H9 (cell line): ENCODE data around the gene AGBL4. TPM values are rescaled to one million over a fixed set of nuclear protein-coding genes. Genes with fewer than 3 reads are reported as not detected.

Source experiments
- DNase-seq: peaks from one replicate; pipeline ENCODE4 v3.0.0-alpha.2; 2017
- H2AFZ ChIP-seq: one replicate; pipeline ENCODE4 v1.6.1; 2013; ENCODE audit warnings: mild to moderate bottlenecking, low read length, control low read depth, moderate library complexity
- H2AK5ac ChIP-seq: 2 replicates; pipeline ENCODE4 v1.6.1; 2013; ENCODE audit warnings: low read length, control low read depth, mixed read lengths; ENCODE audit not compliant: insufficient read length
- H2BK120ac ChIP-seq: one replicate; pipeline ENCODE4 v1.6.1; 2013; ENCODE audit warnings: low read depth, mild to moderate bottlenecking, low read length, control low read depth, inconsistent platforms; ENCODE audit not compliant: poor library complexity, severe bottlenecking
- H2BK12ac ChIP-seq: 2 replicates; pipeline ENCODE4 v1.6.1; 2013; ENCODE audit warnings: low read length, control low read depth, mixed read lengths, low read depth; ENCODE audit not compliant: insufficient read length
- H2BK15ac ChIP-seq: 2 replicates; pipeline ENCODE4 v1.6.1; 2013; ENCODE audit warnings: low read depth, low read length, control low read depth
- H2BK20ac ChIP-seq: one replicate; pipeline ENCODE4 v1.6.1; 2013; ENCODE audit warnings: low read depth, mild to moderate bottlenecking, low read length, control low read depth, inconsistent platforms; ENCODE audit not compliant: poor library complexity, severe bottlenecking
- H2BK5ac ChIP-seq: 2 replicates; pipeline ENCODE4 v1.6.1; 2013; ENCODE audit warnings: low read length, control low read depth, mixed read lengths; ENCODE audit not compliant: insufficient read length
- H3K14ac ChIP-seq: 2 replicates; pipeline ENCODE4 v1.6.1; 2013; ENCODE audit warnings: low read length, control low read depth; ENCODE audit not compliant: insufficient read depth
- H3K18ac ChIP-seq: 2 replicates; pipeline ENCODE4 v1.6.1; 2013; ENCODE audit warnings: low read depth, mild to moderate bottlenecking, mixed read lengths, low read length, control low read depth; ENCODE audit not compliant: insufficient read length
- H3K23ac ChIP-seq: 2 replicates; pipeline ENCODE4 v1.6.1; 2013; ENCODE audit warnings: low read length, control low read depth, mixed read lengths, low read depth; ENCODE audit not compliant: insufficient read length
- H3K23me2 ChIP-seq: 2 replicates; pipeline ENCODE4 v1.6.1; 2013; ENCODE audit warnings: low read depth, mild to moderate bottlenecking, mixed read lengths, low read length, control low read depth; ENCODE audit not compliant: insufficient read length, poor library complexity, severe bottlenecking
- H3K27ac ChIP-seq: 2 replicates; pipeline ENCODE4 v1.5.1; 2013; ENCODE audit warnings: low read length, control low read depth, mixed read lengths, low read depth; ENCODE audit not compliant: insufficient read length
- H3K27me3 ChIP-seq: 2 replicates; pipeline ENCODE4 v1.6.1; 2013; ENCODE audit warnings: low read length, control low read depth, inconsistent platforms; ENCODE audit not compliant: insufficient read depth
- H3K4ac ChIP-seq: 2 replicates; pipeline ENCODE4 v1.6.1; 2013; ENCODE audit warnings: low read depth, mild to moderate bottlenecking, control low read depth, inconsistent platforms, low read length, moderate library complexity
- H3K4me1 ChIP-seq: 2 replicates; pipeline ENCODE4 v1.6.1; 2013; ENCODE audit warnings: low read length, control low read depth, inconsistent platforms; ENCODE audit not compliant: insufficient read depth
- H3K4me2 ChIP-seq: 2 replicates; pipeline ENCODE4 v1.6.1; 2013; ENCODE audit warnings: low read length, control low read depth, mixed read lengths; ENCODE audit not compliant: insufficient read length, insufficient read depth
- H3K56ac ChIP-seq: 2 replicates; pipeline ENCODE4 v1.6.1; 2013; ENCODE audit warnings: low read depth, mild to moderate bottlenecking, mixed read lengths, low read length, control low read depth; ENCODE audit not compliant: insufficient read length
- H3K79me1 ChIP-seq: 2 replicates; pipeline ENCODE4 v1.6.1; 2013; ENCODE audit warnings: low read depth, mild to moderate bottlenecking, moderate library complexity, low read length, control low read depth, inconsistent platforms; ENCODE audit not compliant: insufficient read depth, poor library complexity, severe bottlenecking
- H3K79me2 ChIP-seq: 2 replicates; pipeline ENCODE4 v1.6.1; 2013; ENCODE audit warnings: low read length, control low read depth, inconsistent platforms; ENCODE audit not compliant: insufficient read depth
- H3K9ac ChIP-seq: 2 replicates; pipeline ENCODE4 v1.6.1; 2013; ENCODE audit warnings: low read length, control low read depth, mixed read lengths; ENCODE audit not compliant: insufficient read length; ENCODE audit errors: extremely low read depth
- H3K9me3 ChIP-seq: one replicate; pipeline ENCODE4 v1.6.1; 2013; ENCODE audit warnings: low read depth, low read length, inconsistent platforms; ENCODE audit not compliant: control insufficient read depth
- H3T11ph ChIP-seq: one replicate; pipeline ENCODE4 v1.6.1; 2013; ENCODE audit warnings: mild to moderate bottlenecking, low read length, control low read depth, inconsistent platforms
- H4K20me1 ChIP-seq: one replicate; pipeline ENCODE4 v1.6.1; 2013; ENCODE audit not compliant: control insufficient read depth, insufficient read length, insufficient read depth
- H4K5ac ChIP-seq: 2 replicates; pipeline ENCODE4 v1.6.1; 2013; ENCODE audit warnings: low read depth, mild to moderate bottlenecking, mixed read lengths, low read length, control low read depth; ENCODE audit not compliant: insufficient read length
- H4K8ac ChIP-seq: replicated peaks from 2 replicates; pipeline ENCODE4 v1.6.1; 2013; ENCODE audit warnings: low read length, control low read depth, mixed read lengths, low read depth; ENCODE audit not compliant: insufficient read length
- H4K91ac ChIP-seq: 2 replicates; pipeline ENCODE4 v1.6.1; 2013; ENCODE audit warnings: low read depth, mild to moderate bottlenecking, moderate library complexity, mixed read lengths, low read length, control low read depth; ENCODE audit not compliant: insufficient read length
- H3K27ac Mint-ChIP-seq, 3 experiments: 2 replicates in 2 of 3; 3 replicates in 1 of 3; pipeline ENCODE4 v1.8.0; 2020 to 2021; ENCODE audit warnings: mixed read lengths in 3 of 3, mild to moderate bottlenecking in 1 of 3, moderate library complexity in 1 of 3
- H3K27me3 Mint-ChIP-seq: 2 replicates; pipeline ENCODE4 v1.8.0; 2021; ENCODE audit warnings: low read depth, mild to moderate bottlenecking, moderate library complexity, mixed read lengths
- H3K36me3 Mint-ChIP-seq, 3 experiments: 2 replicates in 2 of 3; 3 replicates in 1 of 3; pipeline ENCODE4 v1.8.0; 2020 to 2021; ENCODE audit warnings: low read depth in 3 of 3, mixed read lengths in 3 of 3; ENCODE audit not compliant: insufficient read depth in 1 of 3
- H3K4me1 Mint-ChIP-seq, 2 experiments: 2 replicates each; pipeline ENCODE4 v1.8.0; 2020; ENCODE audit warnings: mixed read lengths in 2 of 2
- H3K4me3 Mint-ChIP-seq, 2 experiments: 2 replicates in 1 of 2; 3 replicates in 1 of 2; pipeline ENCODE4 v1.8.0; 2020 to 2021; ENCODE audit warnings: mild to moderate bottlenecking in 2 of 2, mixed read lengths in 2 of 2, moderate library complexity in 1 of 2
- H3K9me3 Mint-ChIP-seq, 2 experiments: 2 replicates in 1 of 2; 3 replicates in 1 of 2; pipeline ENCODE4 v1.8.0; 2020; ENCODE audit warnings: mild to moderate bottlenecking in 2 of 2, mixed read lengths in 2 of 2, moderate library complexity in 1 of 2
- CTCF ChIP-seq: fragments of 200-600 bp; sonication (generic); conservative IDR thresholded peaks from 3 replicates; pipeline ENCODE4 v1.8.0; 2021; ENCODE audit warnings: antibody characterized with exemption, mild to moderate bottlenecking
- WGBS: extraction: QIAGEN DNeasy Blood & Tissue Kit; methylation state at CpG from one replicate; pipeline ENCODE4 v1.1.7; 2013; ENCODE audit warnings: missing lambda C conversion rate, low lambda C conversion rate, mixed read lengths; ENCODE audit not compliant: insufficient read length; ENCODE audit errors: extremely low coverage; 5-methylcytosine and 5-hydroxymethylcytosine counted together
- total RNA-seq: library from RNA; stranded (reverse); gene quantifications from 2 replicates; pipeline ENCODE4 v1.2.1, GENCODE V29; 2021

Gene AGBL4
- total RNA-seq, 1 experiment from 2014 or later = not detected

DNA sequence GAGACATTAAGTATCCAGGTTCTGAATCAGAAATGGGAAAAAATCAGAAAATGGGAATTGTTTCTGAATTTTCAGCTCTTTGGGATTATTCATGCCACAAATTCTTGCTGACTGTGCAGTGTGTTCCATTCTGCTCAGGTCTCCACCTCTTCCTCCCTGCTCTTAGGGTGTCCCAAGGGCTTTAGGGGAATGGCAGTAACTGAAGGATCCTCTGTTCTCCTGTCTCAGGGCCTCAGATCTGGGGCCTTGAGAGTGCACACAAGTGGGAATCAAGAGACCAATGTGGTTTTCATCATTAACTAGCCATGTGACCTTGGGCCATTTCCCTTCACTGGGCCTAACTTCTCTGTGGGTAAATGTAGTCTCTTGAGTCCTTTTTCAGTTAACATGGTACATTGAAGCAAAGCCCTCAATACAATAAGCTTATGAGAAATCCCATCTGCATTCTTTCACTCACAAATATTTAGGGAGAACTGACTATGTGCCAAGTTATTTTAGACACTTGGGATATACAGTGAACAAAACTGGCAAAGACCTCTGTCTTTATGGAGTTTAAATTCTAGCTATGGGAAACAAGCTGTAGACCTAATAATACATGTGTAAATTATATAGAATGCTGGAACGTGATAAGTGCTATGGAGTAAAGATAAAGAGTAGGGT is 1476.1 kb downstream of the AGBL4 start:
- H3K9me3 ChIP-seq = no peaks in the 10 kb centered on the region
- no peak overlapping the region for H3K27ac Mint-ChIP-seq
- no peak overlapping the region for H2BK5ac ChIP-seq
- H3K36me3 Mint-ChIP-seq = no peaks in the 10 kb centered on the region; a peak in 1 of 7 replicates
- H3K27me3 ChIP-seq = no peaks in the 10 kb centered on the region
- no peak overlapping the region for H2BK20ac ChIP-seq
- H4K8ac ChIP-seq = no peak overlapping the region
- no peaks in the 10 kb centered on the region for H4K20me1 ChIP-seq
- H4K91ac ChIP-seq = no peak overlapping the region
- H3K27me3 Mint-ChIP-seq = no peaks in the 10 kb centered on the region; the same call in 1 of the 2 replicates
- no peak overlapping the region for H3T11ph ChIP-seq
- H3K14ac ChIP-seq = no peak overlapping the region
- no peak overlapping the region for H3K18ac ChIP-seq
- H3K4me3 Mint-ChIP-seq = no peak overlapping the region
- no peak overlapping the region for H3K9ac ChIP-seq
- H3K4me1 Mint-ChIP-seq = peaks cover 11 to 12% of the 10 kb centered on the region in 2 experiments
- no peak overlapping the region for H4K5ac ChIP-seq
- no peaks in the 10 kb centered on the region for H3K9me3 Mint-ChIP-seq
- H2BK15ac ChIP-seq = no peak overlapping the region
- no peak overlapping the region for H3K27ac ChIP-seq
- no peak overlapping the region for H3K56ac ChIP-seq
- no peak overlapping the region for H2BK120ac ChIP-seq
- no peak for DNase-seq
- no CpG with 5 or more reads among the region's 1 CpG for WGBS
- no peaks in the 10 kb centered on the region for H3K79me2 ChIP-seq
- H3K79me1 ChIP-seq = no peaks in the 10 kb centered on the region
- no peak overlapping the region for H2BK12ac ChIP-seq
- no peak overlapping the region for H2AFZ ChIP-seq
- H3K23ac ChIP-seq = no peak overlapping the region
- no peaks in the 10 kb centered on the region for H3K4me1 ChIP-seq
- no peak overlapping the region for H3K4ac ChIP-seq
- no peak overlapping the region for H3K4me2 ChIP-seq
- TF ChIP-seq CTCF = no peak
- H3K23me2 ChIP-seq = no peaks in the 10 kb centered on the region
- no peak overlapping the region for H2AK5ac ChIP-seq
